Upper lobe of left lung (tissue), 4 donors: ENCODE measurements around the gene EXOC4.

ENCODE experiments used
- EP300 ChIP-seq, 4 donors: sonication (generic); formaldehyde crosslinking; IDR thresholded peaks; one replicate each; pipeline ENCODE4 v1.5.1; 2017; ENCODE audit warnings: antibody characterized with exemption in 4 of 4, control low read depth in 2 of 4
- POLR2A ChIP-seq, 4 donors: fragments of 450-650 bp; IDR thresholded peaks; one replicate each; pipeline ENCODE4 v1.5.1; 2016 to 2017; ENCODE audit warnings: antibody characterized with exemption in 4 of 4, mild to moderate bottlenecking in 2 of 4
- TF ChIP-seq, protein P1 (sequence below), 6 experiments: fragments of 450-650 bp in 4 of 6; fragments of 200-600 bp in 2 of 6; sonication (generic) in 2 of 6; IDR thresholded peaks; one replicate each; pipeline ENCODE4 v1.5.1; 2016 to 2019; ENCODE audit warnings: antibody characterized with exemption in 6 of 6

DNA sequence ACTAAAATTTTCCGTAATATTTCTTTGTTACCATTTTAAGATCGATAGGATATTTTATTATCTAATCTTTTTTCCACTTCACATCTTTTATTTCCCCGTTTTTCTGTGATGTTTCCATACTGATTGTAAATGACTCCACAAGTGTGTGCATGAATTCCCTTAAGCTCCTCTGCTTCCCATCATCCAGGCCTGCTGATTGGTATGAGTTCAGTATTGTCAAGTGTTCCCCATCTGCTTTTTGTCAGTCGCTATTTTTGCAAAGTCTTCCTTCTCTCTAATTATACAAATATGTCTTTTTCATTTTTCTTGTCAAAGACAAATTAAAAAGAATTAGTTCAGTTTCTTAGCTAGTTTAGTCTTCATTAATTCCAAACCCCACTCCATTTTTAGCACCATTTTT lies 184.7 kb downstream of the EXOC4 start:
- TF ChIP-seq, protein P1, sequence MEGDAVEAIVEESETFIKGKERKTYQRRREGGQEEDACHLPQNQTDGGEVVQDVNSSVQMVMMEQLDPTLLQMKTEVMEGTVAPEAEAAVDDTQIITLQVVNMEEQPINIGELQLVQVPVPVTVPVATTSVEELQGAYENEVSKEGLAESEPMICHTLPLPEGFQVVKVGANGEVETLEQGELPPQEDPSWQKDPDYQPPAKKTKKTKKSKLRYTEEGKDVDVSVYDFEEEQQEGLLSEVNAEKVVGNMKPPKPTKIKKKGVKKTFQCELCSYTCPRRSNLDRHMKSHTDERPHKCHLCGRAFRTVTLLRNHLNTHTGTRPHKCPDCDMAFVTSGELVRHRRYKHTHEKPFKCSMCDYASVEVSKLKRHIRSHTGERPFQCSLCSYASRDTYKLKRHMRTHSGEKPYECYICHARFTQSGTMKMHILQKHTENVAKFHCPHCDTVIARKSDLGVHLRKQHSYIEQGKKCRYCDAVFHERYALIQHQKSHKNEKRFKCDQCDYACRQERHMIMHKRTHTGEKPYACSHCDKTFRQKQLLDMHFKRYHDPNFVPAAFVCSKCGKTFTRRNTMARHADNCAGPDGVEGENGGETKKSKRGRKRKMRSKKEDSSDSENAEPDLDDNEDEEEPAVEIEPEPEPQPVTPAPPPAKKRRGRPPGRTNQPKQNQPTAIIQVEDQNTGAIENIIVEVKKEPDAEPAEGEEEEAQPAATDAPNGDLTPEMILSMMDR (IDR thresholded peaks at IDR 0.05): no peak
- TF ChIP-seq EP300 (IDR thresholded peaks at IDR 0.05) (no peak), POLR2A (IDR thresholded peaks at IDR 0.05) (no peak)
